DND-41 (cell line): ENCODE data around the gene HOOK1.

Experiments used
- ATAC-seq: fragments of 200-7000 bp; cut with Tn5 transposase; 3 replicates; pipeline ENCODE4 v1.9.1; 2021; ENCODE audit warnings: low read depth; ENCODE audit not compliant: insufficient read depth
- DNase-seq: peaks from one replicate; pipeline ENCODE4 v3.0.0-alpha.2; 2020
- H2AFZ ChIP-seq: 2 replicates; pipeline ENCODE4 v1.6.0; 2012; ENCODE audit warnings: low read depth, low read length
- H3K27ac ChIP-seq: 2 replicates; pipeline ENCODE4 v1.5.1; 2012; ENCODE audit warnings: low read length, inconsistent platforms
- H3K27me3 ChIP-seq: fragments of 200-600 bp; sonication (generic); 2 replicates; pipeline ENCODE4 v1.6.0; 2012; ENCODE audit warnings: low read length, mild to moderate bottlenecking, inconsistent platforms; ENCODE audit not compliant: insufficient read depth, poor library complexity
- H3K36me3 ChIP-seq: 2 replicates; pipeline ENCODE4 v1.5.1; 2012; ENCODE audit warnings: low read length, inconsistent platforms; ENCODE audit not compliant: insufficient read depth
- H3K4me1 ChIP-seq: 2 replicates; pipeline ENCODE4 v1.5.1; 2012; ENCODE audit warnings: mild to moderate bottlenecking, low read length; ENCODE audit not compliant: insufficient read depth
- H3K4me2 ChIP-seq: 2 replicates; pipeline ENCODE4 v1.6.0; 2012; ENCODE audit warnings: mild to moderate bottlenecking, moderate library complexity, low read length, inconsistent platforms; ENCODE audit not compliant: insufficient read depth
- H3K4me3 ChIP-seq, 2 experiments: fragments of 200-600 bp in 1 of 2; shearing (Covaris generic) in 1 of 2; 2 replicates each; pipeline ENCODE4 v1.5.1; 2012 to 2016; ENCODE audit warnings: inconsistent platforms in 2 of 2, low read length in 2 of 2, mild to moderate bottlenecking in 2 of 2, low read depth in 1 of 2, moderate library complexity in 1 of 2
- H3K79me2 ChIP-seq: 2 replicates; pipeline ENCODE4 v1.6.0; 2012; ENCODE audit warnings: low read length, inconsistent platforms; ENCODE audit not compliant: insufficient read depth
- H3K9ac ChIP-seq: 2 replicates; pipeline ENCODE4 v1.6.0; 2012; ENCODE audit warnings: low read depth, mild to moderate bottlenecking, inconsistent platforms, low read length, moderate library complexity
- H3K9me3 ChIP-seq: 2 replicates; pipeline ENCODE4 v1.5.1; 2012; ENCODE audit warnings: low read length, moderate library complexity, mild to moderate bottlenecking, inconsistent platforms; ENCODE audit not compliant: insufficient read depth, severe bottlenecking
- H4K20me1 ChIP-seq: 2 replicates; pipeline ENCODE4 v1.6.0; 2012; ENCODE audit warnings: low read length; ENCODE audit not compliant: insufficient read depth
- CTCF ChIP-seq: IDR thresholded peaks from 2 replicates; pipeline ENCODE4 v1.5.1; 2012; ENCODE audit warnings: borderline replicate concordance, low read length, moderate library complexity, mild to moderate bottlenecking; ENCODE audit not compliant: poor library complexity, severe bottlenecking; ENCODE audit errors: extremely low read depth
- EZH2 ChIP-seq: IDR thresholded peaks from 3 replicates; pipeline ENCODE4 v1.6.1; 2012; ENCODE audit warnings: borderline replicate concordance, low read depth, mild to moderate bottlenecking, moderate library complexity, low read length, inconsistent platforms; ENCODE audit not compliant: severe bottlenecking

HOOK1 gene

DNA sequence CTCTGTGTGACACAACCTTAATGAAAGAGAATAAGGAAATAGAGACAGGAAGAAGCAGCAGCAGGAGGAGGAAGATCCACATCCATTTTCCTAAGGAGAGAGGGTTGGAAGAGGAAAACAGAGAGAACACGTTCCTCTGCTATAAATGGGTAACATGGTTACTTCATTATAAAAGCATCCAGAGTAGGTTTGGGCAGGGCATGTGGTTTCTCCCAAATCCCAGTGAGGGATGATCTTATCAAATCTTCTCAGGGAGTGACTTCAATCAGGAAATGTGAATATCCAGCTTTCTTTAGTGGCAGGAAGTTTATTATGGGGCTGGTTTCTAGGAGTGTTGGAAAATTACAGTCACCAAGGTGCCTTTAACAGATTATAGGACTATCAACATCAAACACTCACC, 100.8 kb downstream of the HOOK1 start:
- Histone ChIP-seq H3K4me3 (no peak overlapping the region), H4K20me1 (no peaks in the 10 kb centered on the region), H3K79me2 (no peaks in the 10 kb centered on the region), H2AFZ (no peak overlapping the region), H3K36me3 (no peaks in the 10 kb centered on the region), H3K27ac (no peak overlapping the region), H3K4me2 (no peak overlapping the region), H3K9ac (no peak overlapping the region), H3K4me1 (no peaks in the 10 kb centered on the region), H3K9me3 (no peaks in the 10 kb centered on the region), H3K27me3 (peaks cover 14% of the 10 kb centered on the region)
- ATAC-seq (no peak), DNase-seq (no peak)
- TF ChIP-seq CTCF (no peak), EZH2 (no peak)

DNA sequence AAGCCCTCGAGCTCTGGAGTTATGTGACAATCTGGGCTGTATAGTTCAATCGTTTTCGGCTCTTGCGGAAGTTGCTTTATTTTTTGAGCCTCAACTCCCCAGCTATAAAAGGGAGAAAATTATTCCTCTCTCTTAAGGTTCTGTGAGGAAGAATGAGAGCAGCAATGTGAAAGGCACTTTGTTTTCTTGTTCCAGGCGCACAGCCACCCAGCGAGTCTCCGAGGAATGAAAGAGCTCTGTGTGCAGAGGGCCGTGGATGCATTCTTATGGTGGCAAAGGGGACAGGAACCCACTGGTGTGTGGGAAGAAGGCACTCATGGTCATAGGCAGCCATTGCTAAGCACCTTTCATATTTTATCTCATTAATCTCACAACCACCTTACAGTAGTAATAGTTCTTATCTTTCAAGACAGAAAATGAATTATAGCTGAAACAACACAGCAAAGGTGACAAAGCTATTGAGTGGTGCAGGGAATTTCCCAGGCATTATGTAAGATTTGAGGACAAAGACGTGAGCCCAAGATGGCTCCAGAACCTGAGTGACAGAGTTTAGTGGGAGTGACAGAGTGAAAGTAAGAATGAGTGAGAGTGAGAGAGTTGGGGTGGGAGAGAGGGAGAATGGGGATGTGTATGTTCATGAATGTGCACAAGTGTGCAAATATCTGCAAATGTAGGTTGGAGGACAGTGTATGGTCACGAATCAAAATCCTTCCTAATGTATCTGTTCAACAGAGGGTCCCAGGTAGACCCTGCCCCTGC, 102.5 kb downstream of the HOOK1 start:
- TF ChIP-seq CTCF: no peak
- TF ChIP-seq EZH2: no peak
- Histone ChIP-seq H3K4me1 (no peaks in the 10 kb centered on the region), H3K27ac (no peak overlapping the region), H3K36me3 (no peaks in the 10 kb centered on the region), H2AFZ (no peak overlapping the region), H3K79me2 (no peaks in the 10 kb centered on the region), H3K9ac (no peak overlapping the region), H4K20me1 (no peaks in the 10 kb centered on the region), H3K4me3 (no peak overlapping the region), H3K4me2 (no peak overlapping the region), H3K27me3 (peaks cover 11% of the 10 kb centered on the region), H3K9me3 (no peaks in the 10 kb centered on the region)
- ATAC-seq (no peak), DNase-seq (no peak)

- H2AFZ ChIP-seq: no peak overlapping the region
- ATAC-seq (no peak), DNase-seq (no peak)
- no peaks in the 10 kb centered on the region for H3K9me3 ChIP-seq
- no peak overlapping the region for H3K4me2 ChIP-seq
- TF ChIP-seq CTCF: no peak
- TF ChIP-seq EZH2: no peak
- no peaks in the 10 kb centered on the region for H3K4me1 ChIP-seq
- no peak overlapping the region for H3K27ac ChIP-seq
- no peaks in the 10 kb centered on the region for H4K20me1 ChIP-seq
- H3K27me3 ChIP-seq: peaks cover 11% of the 10 kb centered on the region
- no peak overlapping the region for H3K4me3 ChIP-seq
- no peaks in the 10 kb centered on the region for H3K79me2 ChIP-seq
- no peak overlapping the region for H3K9ac ChIP-seq
- no peaks in the 10 kb centered on the region for H3K36me3 ChIP-seq
Measured at GRCh38 chr1:59917785-59918180, 103.0 kb downstream of the HOOK1 start.

- H4K20me1 ChIP-seq: no peaks in the 10 kb centered on the region
- H3K36me3 ChIP-seq: no peaks in the 10 kb centered on the region
- no peak for DNase-seq
Measured at GRCh38 chr1:59919746-59920145, 105.0 kb downstream of the HOOK1 start.

More at GRCh38 chr1:59919746-59920145, 105.0 kb downstream of the HOOK1 start:
- H3K9me3 ChIP-seq: peaks cover 1% of the 10 kb centered on the region
- TF ChIP-seq EZH2 (no peak), CTCF (no peak)
- no peak overlapping the region for H3K27ac ChIP-seq
- no peak overlapping the region for H2AFZ ChIP-seq
- H3K4me1 ChIP-seq: no peaks in the 10 kb centered on the region
- ATAC-seq: no peak
- H3K79me2 ChIP-seq: no peaks in the 10 kb centered on the region
- H3K27me3 ChIP-seq: peaks cover 8% of the 10 kb centered on the region
- no peak overlapping the region for H3K4me3 ChIP-seq
- no peak overlapping the region for H3K9ac ChIP-seq
- no peak overlapping the region for H3K4me2 ChIP-seq
